Liver (tissue), 9 donors: ENCODE data around the gene RBM33. TPM values are rescaled to one million over a fixed set of nuclear protein-coding genes. Genes with fewer than 3 reads are reported as not detected.

ENCODE experiments used
- DNase-seq: peaks from one replicate; pipeline ENCODE4 v3.0.0-alpha.2; 2017; ENCODE audit warnings: low spot score
- H3K27ac ChIP-seq, 2 donors: one replicate each; pipeline ENCODE4 v1.7.0; 2013; ENCODE audit warnings: inconsistent platforms in 2 of 2, low read length in 2 of 2, control low read depth in 1 of 2, low read depth in 1 of 2, mild to moderate bottlenecking in 1 of 2
- H3K27me3 ChIP-seq, 4 donors: one replicate each; pipeline versions ENCODE4 v1.6.1 to v1.7.0; 2013; ENCODE audit warnings: low read length in 3 of 4, inconsistent platforms in 1 of 4, mild to moderate bottlenecking in 1 of 4, moderate library complexity in 1 of 4; ENCODE audit not compliant: control insufficient read depth in 4 of 4, insufficient read depth in 4 of 4
- H3K36me3 ChIP-seq, 4 donors: one replicate each; pipeline versions ENCODE4 v1.6.1 to v1.7.0; 2013; ENCODE audit warnings: low read length in 3 of 4, mild to moderate bottlenecking in 3 of 4, low read depth in 1 of 4, moderate library complexity in 1 of 4; ENCODE audit not compliant: control insufficient read depth in 4 of 4, insufficient read depth in 3 of 4
- H3K4me1 ChIP-seq, 4 donors: one replicate each; pipeline versions ENCODE4 v1.6.1 to v1.7.0; 2013; ENCODE audit warnings: low read length in 3 of 4, mild to moderate bottlenecking in 3 of 4, moderate library complexity in 1 of 4; ENCODE audit not compliant: control insufficient read depth in 4 of 4, insufficient read depth in 4 of 4
- H3K4me3 ChIP-seq, 3 donors: one replicate each; pipeline versions ENCODE4 v1.6.1 to v1.7.0; 2013; ENCODE audit warnings: low read length in 3 of 3, control low read depth in 1 of 3, low read depth in 1 of 3, mild to moderate bottlenecking in 1 of 3
- H3K9ac ChIP-seq, 2 donors: one replicate each; pipeline ENCODE4 v1.7.0; 2013; ENCODE audit warnings: low read length in 2 of 2, mild to moderate bottlenecking in 2 of 2, moderate library complexity in 2 of 2, control low read depth in 1 of 2, low read depth in 1 of 2
- H3K9me3 ChIP-seq, 4 donors: one replicate each; pipeline versions ENCODE4 v1.6.1 to v1.7.0; 2013; ENCODE audit warnings: low read length in 3 of 4; ENCODE audit not compliant: control insufficient read depth in 4 of 4
- EGR1 ChIP-seq, 2 donors: IDR thresholded peaks; 2 replicates each; pipeline ENCODE4 v1.6.1; 2016 to 2018; ENCODE audit warnings: antibody characterized with exemption in 2 of 2, low read depth in 2 of 2
- FOXA1 ChIP-seq: IDR thresholded peaks from 2 replicates; pipeline ENCODE4 v1.6.1; 2016; ENCODE audit warnings: antibody characterized with exemption
- FOXA2 ChIP-seq: IDR thresholded peaks from 2 replicates; pipeline ENCODE4 v1.6.1; 2016; ENCODE audit warnings: antibody characterized with exemption
- GABPA ChIP-seq, 2 donors: IDR thresholded peaks in 1 of 2; conservative IDR thresholded peaks in 1 of 2; 2 replicates each; pipeline ENCODE4 v1.6.1; 2016; ENCODE audit warnings: antibody characterized with exemption in 2 of 2, mild to moderate bottlenecking in 1 of 2, moderate library complexity in 1 of 2
- HNF4A ChIP-seq, 2 donors: conservative IDR thresholded peaks; 2 replicates each; pipeline ENCODE4 v1.6.1; 2016; ENCODE audit warnings: antibody characterized with exemption in 2 of 2, mild to moderate bottlenecking in 2 of 2
- HNF4G ChIP-seq: IDR thresholded peaks from 2 replicates; pipeline ENCODE4 v1.6.1; 2016; ENCODE audit warnings: antibody characterized with exemption
- JUND ChIP-seq, 2 donors: IDR thresholded peaks; 2 replicates each; pipeline ENCODE4 v1.6.1; 2016; ENCODE audit warnings: antibody characterized with exemption in 2 of 2
- NR2F2 ChIP-seq: IDR thresholded peaks from 2 replicates; pipeline ENCODE4 v1.6.1; 2016; ENCODE audit warnings: antibody characterized with exemption
- RAD21 ChIP-seq, 2 donors: IDR thresholded peaks; 2 replicates each; pipeline ENCODE4 v1.6.1; 2016; ENCODE audit warnings: antibody characterized with exemption in 2 of 2, mild to moderate bottlenecking in 2 of 2
- RXRA ChIP-seq, 2 donors: IDR thresholded peaks; 2 replicates each; pipeline ENCODE4 v1.6.1; 2017 to 2018; ENCODE audit warnings: antibody characterized with exemption in 2 of 2, mild to moderate bottlenecking in 1 of 2
- SP1 ChIP-seq: IDR thresholded peaks from 2 replicates; pipeline ENCODE4 v1.6.1; 2018; ENCODE audit warnings: antibody characterized with exemption, mild to moderate bottlenecking
- TAF1 ChIP-seq: conservative IDR thresholded peaks from 2 replicates; pipeline ENCODE4 v1.6.1; 2016; ENCODE audit warnings: antibody characterized with exemption, mild to moderate bottlenecking
- YY1 ChIP-seq: IDR thresholded peaks from 2 replicates; pipeline ENCODE4 v1.6.1; 2016; ENCODE audit warnings: antibody characterized with exemption, mild to moderate bottlenecking
- WGBS: extraction: QIAGEN DNeasy Blood & Tissue Kit; methylation state at CpG from one replicate; pipeline ENCODE4 v1.1.7; 2013; 5-methylcytosine and 5-hydroxymethylcytosine counted together
- polyA plus RNA-seq, 2 donors: library from polyadenylated mRNA; stranded (reverse) in 1 of 2; unstranded in 1 of 2; fragments of 200-250 nt in 1 of 2; fragments of >200 nt in 1 of 2; fragmentation: Nextera tagmentation in 1 of 2; extraction: Ambion mirVana in 1 of 2; gene quantifications; one replicate each; pipeline versions ENCODE4 v1.2.1 to v1.2.3, GENCODE V29; 2013 to 2015
- total RNA-seq, 2 donors: library from RNA; depleted of rRNA; stranded (reverse); fragments of >200 nt; gene quantifications; one replicate each; pipeline ENCODE4 v1.2.3, GENCODE V29; 2014
- TF ChIP-seq, protein P1 (sequence below): IDR thresholded peaks from 2 replicates; pipeline ENCODE4 v1.6.1; 2016; ENCODE audit warnings: antibody characterized with exemption, mild to moderate bottlenecking
- TF ChIP-seq, protein P2 (sequence below): IDR thresholded peaks from 2 replicates; pipeline ENCODE4 v1.6.1; 2016; ENCODE audit warnings: antibody characterized with exemption
- TF ChIP-seq, protein P3 (sequence below): IDR thresholded peaks from 2 replicates; pipeline ENCODE4 v1.6.1; 2016; ENCODE audit warnings: antibody characterized with exemption
- TF ChIP-seq, protein P4 (sequence below): fragments of 150-350 bp; IDR thresholded peaks from 2 replicates; pipeline ENCODE4 v1.5.1; 2017; ENCODE audit warnings: improper control_type of control experiment, low read depth, low read length; ENCODE audit not compliant: missing input control
- TF ChIP-seq, protein P5 (sequence below): IDR thresholded peaks from 2 replicates; pipeline ENCODE4 v1.6.1; 2016; ENCODE audit warnings: antibody characterized with exemption
- donor health status: healthy.
- donor health status: healthy.
- donor health status: healthy.
- donor health status: healthy.
- donor health status: healthy.

The RBM33 gene
- total and polyA plus RNA-seq, 4 donors = 7.8 to 48.9 (median 28.2) TPM

DNA sequence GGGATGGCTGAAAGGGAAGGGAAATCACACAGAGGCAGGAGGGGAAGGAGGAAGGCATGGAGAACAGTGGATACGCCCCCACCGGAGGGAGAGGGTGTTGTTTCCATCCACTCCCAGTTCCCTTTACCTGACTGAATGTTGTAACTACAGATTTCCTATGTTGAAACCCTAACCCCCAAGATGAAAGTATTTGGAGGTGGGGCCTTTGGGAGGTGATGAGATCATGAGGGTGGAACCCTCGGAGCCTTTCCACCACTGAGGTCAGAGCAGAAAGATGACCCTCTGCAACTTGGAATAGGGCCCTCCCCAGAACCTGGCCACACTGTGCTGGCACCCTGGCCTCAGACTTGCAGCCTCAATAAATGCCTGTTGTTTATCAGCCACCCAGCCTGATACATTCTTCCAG lies 49.5 kb upstream of the RBM33 start:
- no peak for DNase-seq
- WGBS = 35% methylated on average over 3 of the region's 3 CpGs
- H3K4me3 ChIP-seq = no peak overlapping the region
- H3K9me3 ChIP-seq = no peaks in the 10 kb centered on the region
- no peak overlapping the region for H3K27ac ChIP-seq
- no peaks in the 10 kb centered on the region for H3K27me3 ChIP-seq
- no peak overlapping the region for H3K9ac ChIP-seq
- H3K4me1 ChIP-seq = peaks cover 12 to 19% (median 17%) of the 10 kb centered on the region in 4 donors
- no peaks in the 10 kb centered on the region for H3K36me3 ChIP-seq
- TF ChIP-seq TAF1 (no peak), YY1 (peak; percentile 27), EGR1 (IDR thresholded peaks at IDR 0.05; ENCODE audit: low read depth in 2 of 2) (peak in 1 of 2 donors; percentile 52), NR2F2 (no peak), HNF4A (conservative IDR thresholded peaks at IDR 0.05) (peak in 1 of 2 donors; percentile 79), HNF4G (no peak), FOXA1 (no peak), RXRA (IDR thresholded peaks at IDR 0.05) (peak; percentile 9 to 82), GABPA (IDR thresholded peaks at IDR 0.05 in 1 of 2, conservative IDR thresholded peaks at IDR 0.05 in 1 of 2) (no peak), RAD21 (IDR thresholded peaks at IDR 0.05) (peak; percentile 17 to 47), FOXA2 (no peak), JUND (IDR thresholded peaks at IDR 0.05) (peak in 1 of 2 donors; percentile 95), SP1 (peak; percentile 38)
- TF ChIP-seq, protein P1, sequence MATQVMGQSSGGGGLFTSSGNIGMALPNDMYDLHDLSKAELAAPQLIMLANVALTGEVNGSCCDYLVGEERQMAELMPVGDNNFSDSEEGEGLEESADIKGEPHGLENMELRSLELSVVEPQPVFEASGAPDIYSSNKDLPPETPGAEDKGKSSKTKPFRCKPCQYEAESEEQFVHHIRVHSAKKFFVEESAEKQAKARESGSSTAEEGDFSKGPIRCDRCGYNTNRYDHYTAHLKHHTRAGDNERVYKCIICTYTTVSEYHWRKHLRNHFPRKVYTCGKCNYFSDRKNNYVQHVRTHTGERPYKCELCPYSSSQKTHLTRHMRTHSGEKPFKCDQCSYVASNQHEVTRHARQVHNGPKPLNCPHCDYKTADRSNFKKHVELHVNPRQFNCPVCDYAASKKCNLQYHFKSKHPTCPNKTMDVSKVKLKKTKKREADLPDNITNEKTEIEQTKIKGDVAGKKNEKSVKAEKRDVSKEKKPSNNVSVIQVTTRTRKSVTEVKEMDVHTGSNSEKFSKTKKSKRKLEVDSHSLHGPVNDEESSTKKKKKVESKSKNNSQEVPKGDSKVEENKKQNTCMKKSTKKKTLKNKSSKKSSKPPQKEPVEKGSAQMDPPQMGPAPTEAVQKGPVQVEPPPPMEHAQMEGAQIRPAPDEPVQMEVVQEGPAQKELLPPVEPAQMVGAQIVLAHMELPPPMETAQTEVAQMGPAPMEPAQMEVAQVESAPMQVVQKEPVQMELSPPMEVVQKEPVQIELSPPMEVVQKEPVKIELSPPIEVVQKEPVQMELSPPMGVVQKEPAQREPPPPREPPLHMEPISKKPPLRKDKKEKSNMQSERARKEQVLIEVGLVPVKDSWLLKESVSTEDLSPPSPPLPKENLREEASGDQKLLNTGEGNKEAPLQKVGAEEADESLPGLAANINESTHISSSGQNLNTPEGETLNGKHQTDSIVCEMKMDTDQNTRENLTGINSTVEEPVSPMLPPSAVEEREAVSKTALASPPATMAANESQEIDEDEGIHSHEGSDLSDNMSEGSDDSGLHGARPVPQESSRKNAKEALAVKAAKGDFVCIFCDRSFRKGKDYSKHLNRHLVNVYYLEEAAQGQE = peak; percentile 32
- TF ChIP-seq, protein P2, sequence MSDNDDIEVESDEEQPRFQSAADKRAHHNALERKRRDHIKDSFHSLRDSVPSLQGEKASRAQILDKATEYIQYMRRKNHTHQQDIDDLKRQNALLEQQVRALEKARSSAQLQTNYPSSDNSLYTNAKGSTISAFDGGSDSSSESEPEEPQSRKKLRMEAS = peak; percentile 47
- TF ChIP-seq, protein P3, sequence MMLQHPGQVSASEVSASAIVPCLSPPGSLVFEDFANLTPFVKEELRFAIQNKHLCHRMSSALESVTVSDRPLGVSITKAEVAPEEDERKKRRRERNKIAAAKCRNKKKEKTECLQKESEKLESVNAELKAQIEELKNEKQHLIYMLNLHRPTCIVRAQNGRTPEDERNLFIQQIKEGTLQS = no peak
- TF ChIP-seq, protein P4, sequence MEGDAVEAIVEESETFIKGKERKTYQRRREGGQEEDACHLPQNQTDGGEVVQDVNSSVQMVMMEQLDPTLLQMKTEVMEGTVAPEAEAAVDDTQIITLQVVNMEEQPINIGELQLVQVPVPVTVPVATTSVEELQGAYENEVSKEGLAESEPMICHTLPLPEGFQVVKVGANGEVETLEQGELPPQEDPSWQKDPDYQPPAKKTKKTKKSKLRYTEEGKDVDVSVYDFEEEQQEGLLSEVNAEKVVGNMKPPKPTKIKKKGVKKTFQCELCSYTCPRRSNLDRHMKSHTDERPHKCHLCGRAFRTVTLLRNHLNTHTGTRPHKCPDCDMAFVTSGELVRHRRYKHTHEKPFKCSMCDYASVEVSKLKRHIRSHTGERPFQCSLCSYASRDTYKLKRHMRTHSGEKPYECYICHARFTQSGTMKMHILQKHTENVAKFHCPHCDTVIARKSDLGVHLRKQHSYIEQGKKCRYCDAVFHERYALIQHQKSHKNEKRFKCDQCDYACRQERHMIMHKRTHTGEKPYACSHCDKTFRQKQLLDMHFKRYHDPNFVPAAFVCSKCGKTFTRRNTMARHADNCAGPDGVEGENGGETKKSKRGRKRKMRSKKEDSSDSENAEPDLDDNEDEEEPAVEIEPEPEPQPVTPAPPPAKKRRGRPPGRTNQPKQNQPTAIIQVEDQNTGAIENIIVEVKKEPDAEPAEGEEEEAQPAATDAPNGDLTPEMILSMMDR = no peak
- TF ChIP-seq, protein P5, sequence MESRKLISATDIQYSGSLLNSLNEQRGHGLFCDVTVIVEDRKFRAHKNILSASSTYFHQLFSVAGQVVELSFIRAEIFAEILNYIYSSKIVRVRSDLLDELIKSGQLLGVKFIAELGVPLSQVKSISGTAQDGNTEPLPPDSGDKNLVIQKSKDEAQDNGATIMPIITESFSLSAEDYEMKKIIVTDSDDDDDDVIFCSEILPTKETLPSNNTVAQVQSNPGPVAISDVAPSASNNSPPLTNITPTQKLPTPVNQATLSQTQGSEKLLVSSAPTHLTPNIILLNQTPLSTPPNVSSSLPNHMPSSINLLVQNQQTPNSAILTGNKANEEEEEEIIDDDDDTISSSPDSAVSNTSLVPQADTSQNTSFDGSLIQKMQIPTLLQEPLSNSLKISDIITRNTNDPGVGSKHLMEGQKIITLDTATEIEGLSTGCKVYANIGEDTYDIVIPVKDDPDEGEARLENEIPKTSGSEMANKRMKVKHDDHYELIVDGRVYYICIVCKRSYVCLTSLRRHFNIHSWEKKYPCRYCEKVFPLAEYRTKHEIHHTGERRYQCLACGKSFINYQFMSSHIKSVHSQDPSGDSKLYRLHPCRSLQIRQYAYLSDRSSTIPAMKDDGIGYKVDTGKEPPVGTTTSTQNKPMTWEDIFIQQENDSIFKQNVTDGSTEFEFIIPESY = no peak
